ENCODE results near the gene RANBP1.

RANBP1 gene

GRCh38 chr22:20150381-20151275 lies 34.7 kb downstream of the RANBP1 start, which contains the start of gene CCDC188:
Gene CCDC188, minus strand, starts transcription at chr22:20151055. Its CDS starts 69 bp downstream, at chr22:20150986.
- no peaks in the 10 kb centered on the region for H3K27me3 ChIP-seq
- H3K4me1 ChIP-seq: peaks cover 97% of the 10 kb centered on the region
- peaks cover 3% of the 10 kb centered on the region; the same call in 1 of the 2 replicates for H3K36me3 ChIP-seq
- no peak for TF ChIP-seq Cebpa-rat (IDR thresholded peaks at IDR 0.05)
- no peaks in the 10 kb centered on the region for H3K9me3 ChIP-seq
- H3K4me2 ChIP-seq: peak within 1 kb of the TSS; percentile 97
- peaks cover 14% of the 10 kb centered on the region for H4K20me1 ChIP-seq
- H3K4me3 ChIP-seq: peak within 1 kb of the TSS; percentile 20; the same call in 1 of the 2 replicates
- 0 out of 2 replicates have a peak within 1 kb of the TSS, but pooled peaks have one; percentile 24 for H3K9ac ChIP-seq
- H3K27ac ChIP-seq: peak within 1 kb of the TSS; percentile 98

GRCh38 chr22:20151276-20151588 lies 35.3 kb downstream of the RANBP1 start:
- peak overlapping the region; percentile 78 for H3K4me2 ChIP-seq
- no peak overlapping the region for H3K9ac ChIP-seq
- H3K27me3 ChIP-seq: no peaks in the 10 kb centered on the region
- H3K36me3 ChIP-seq: no peaks in the 10 kb centered on the region
- peaks cover 97% of the 10 kb centered on the region for H3K4me1 ChIP-seq
- no peak for TF ChIP-seq Cebpa-rat (IDR thresholded peaks at IDR 0.05)
- H3K9me3 ChIP-seq: no peaks in the 10 kb centered on the region
- H3K4me3 ChIP-seq: no peak overlapping the region
- H3K27ac ChIP-seq: peak overlapping the region; percentile 35; the same call in 1 of the 2 replicates
- peaks cover 10% of the 10 kb centered on the region for H4K20me1 ChIP-seq

GRCh38 chr22:20152464-20152890 lies 36.6 kb downstream of the RANBP1 start:
- Histone ChIP-seq H3K9me3 (no peaks in the 10 kb centered on the region), H4K20me1 (no peaks in the 10 kb centered on the region), H3K4me2 (peak overlapping the region; percentile 97; the same call in 1 of the 2 replicates), H3K9ac (peak overlapping the region; percentile 43), H3K36me3 (no peaks in the 10 kb centered on the region), H3K27me3 (no peaks in the 10 kb centered on the region), H3K4me1 (peaks cover 97% of the 10 kb centered on the region), H3K4me3 (no peak overlapping the region), H3K27ac (peak overlapping the region; percentile 98)
- TF ChIP-seq Cebpa-rat (IDR thresholded peaks at IDR 0.05): no peak

- Histone ChIP-seq H3K9me3 (no peaks in the 10 kb centered on the region), H4K20me1 (no peaks in the 10 kb centered on the region), H3K9ac (peak overlapping the region; percentile 85), H3K36me3 (no peaks in the 10 kb centered on the region), H3K27ac (peak overlapping the region; percentile 98), H3K4me1 (peaks cover 97% of the 10 kb centered on the region), H3K4me2 (peak overlapping the region; percentile 97), H3K27me3 (no peaks in the 10 kb centered on the region), H3K4me3 (peak overlapping the region; percentile 67; the same call in 1 of the 2 replicates)
- TF ChIP-seq Cebpa-rat (IDR thresholded peaks at IDR 0.05): no peak
Measured at GRCh38 chr22:20153945-20154344, 38.0 kb downstream of the RANBP1 start.

- Histone ChIP-seq H4K20me1 (no peaks in the 10 kb centered on the region), H3K27ac (peak overlapping the region; percentile 98), H3K4me3 (peak overlapping the region; percentile 67), H3K36me3 (no peaks in the 10 kb centered on the region), H3K9ac (peak overlapping the region; percentile 85), H3K9me3 (no peaks in the 10 kb centered on the region), H3K27me3 (no peaks in the 10 kb centered on the region), H3K4me1 (peaks cover 97% of the 10 kb centered on the region), H3K4me2 (peak overlapping the region; percentile 97)
- no peak for TF ChIP-seq Cebpa-rat (IDR thresholded peaks at IDR 0.05)
Measured at GRCh38 chr22:20154602-20155187, 38.8 kb downstream of the RANBP1 start.

GRCh38 chr22:20155330-20156041 lies 39.6 kb downstream of the RANBP1 start:
- H3K4me2 ChIP-seq: peak overlapping the region; percentile 97
- H4K20me1 ChIP-seq: no peaks in the 10 kb centered on the region
- H3K9ac ChIP-seq: peak overlapping the region; percentile 85
- no peaks in the 10 kb centered on the region for H3K27me3 ChIP-seq
- no peaks in the 10 kb centered on the region for H3K9me3 ChIP-seq
- H3K36me3 ChIP-seq: no peaks in the 10 kb centered on the region
- no peak for TF ChIP-seq Cebpa-rat (IDR thresholded peaks at IDR 0.05)
- peaks cover 98% of the 10 kb centered on the region for H3K4me1 ChIP-seq
- peak overlapping the region; percentile 98 for H3K27ac ChIP-seq
- H3K4me3 ChIP-seq: peak overlapping the region; percentile 67

GRCh38 chr22:20156042-20156389 lies 40.1 kb downstream of the RANBP1 start:
- H4K20me1 ChIP-seq: no peaks in the 10 kb centered on the region
- H3K9ac ChIP-seq: peak overlapping the region; percentile 85
- H3K27me3 ChIP-seq: no peaks in the 10 kb centered on the region
- no peaks in the 10 kb centered on the region for H3K9me3 ChIP-seq
- H3K4me2 ChIP-seq: peak overlapping the region; percentile 97
- no peak for TF ChIP-seq Cebpa-rat (IDR thresholded peaks at IDR 0.05)
- H3K4me3 ChIP-seq: peak overlapping the region; percentile 67
- H3K27ac ChIP-seq: peak overlapping the region; percentile 98
- peaks cover 98% of the 10 kb centered on the region for H3K4me1 ChIP-seq
- no peaks in the 10 kb centered on the region for H3K36me3 ChIP-seq

- Histone ChIP-seq H3K4me2 (peak overlapping the region; percentile 97), H3K9ac (peak overlapping the region; percentile 85), H3K4me1 (peaks cover 98% of the 10 kb centered on the region), H4K20me1 (no peaks in the 10 kb centered on the region), H3K27ac (peak overlapping the region; percentile 98), H3K9me3 (no peaks in the 10 kb centered on the region), H3K27me3 (no peaks in the 10 kb centered on the region), H3K36me3 (no peaks in the 10 kb centered on the region), H3K4me3 (peak overlapping the region; percentile 67)
- no peak for TF ChIP-seq Cebpa-rat (IDR thresholded peaks at IDR 0.05)
Measured at GRCh38 chr22:20156611-20157429, 40.9 kb downstream of the RANBP1 start.

Data from BLaER1 (cell line).